B cell (primary cell): ENCODE measurements around the gene EBF3. TPM values are rescaled to one million over a fixed set of nuclear protein-coding genes. Genes with fewer than 3 reads are reported as not detected.

Experiments
- ATAC-seq: fragments of 200-7000 bp; cut with Tn5 transposase; one replicate; pipeline ENCODE4 v1.10.0; 2021; ENCODE audit warnings: low read depth, mild to moderate bottlenecking, moderate number of reproducible peaks, moderate library complexity
- CTCF ChIA-PET: fragments of 350-600 bp; sonication (Branson Sonifier 250); formaldehyde crosslinking; loops from one replicate; lab custom pipeline; 2021; ENCODE audit warnings: antibody characterized with exemption, inconsistent platforms; lab: Charles Lee
- POLR2A ChIA-PET: fragments of 350-600 bp; sonication (Branson Sonifier 250); formaldehyde crosslinking; loops from one replicate; lab custom pipeline; 2021; ENCODE audit warnings: antibody characterized with exemption; lab: Charles Lee
- DNase-seq: peaks from one replicate; pipeline ENCODE4 v3.0.0; 2013
- H2AFZ ChIP-seq: 2 replicates; pipeline ENCODE4 v1.6.1; 2012; ENCODE audit warnings: mild to moderate bottlenecking, low read depth, low read length; ENCODE audit not compliant: insufficient read depth, poor library complexity, severe bottlenecking
- H3K27ac ChIP-seq, 2 donors: 1 replicate in 1 of 2; 2 replicates in 1 of 2; pipeline ENCODE4 v1.5.1; 2012 to 2013; ENCODE audit warnings: low read length in 2 of 2, mild to moderate bottlenecking in 2 of 2, moderate library complexity in 1 of 2
- H3K27me3 ChIP-seq, 4 experiments: fragments of 200-600 bp in 1 of 4; sonication (generic) in 1 of 4; replicated peaks in 1 of 4; 1 replicate in 2 of 4; 2 replicates in 2 of 4; pipeline versions ENCODE4 v1.6.1 to v1.7.0; 2013 to 2016; ENCODE audit warnings: low read length in 3 of 4, mild to moderate bottlenecking in 2 of 4, mixed read lengths in 1 of 4, moderate library complexity in 1 of 4; ENCODE audit not compliant: insufficient read depth in 4 of 4, control insufficient read depth in 3 of 4; ENCODE audit errors: control extremely low read depth in 1 of 4
- H3K36me3 ChIP-seq, 2 experiments: replicated peaks in 1 of 2; 1 replicate in 1 of 2; 2 replicates in 1 of 2; pipeline versions ENCODE4 v1.6.1 to v1.7.1; 2013; ENCODE audit warnings: low read length in 1 of 2; ENCODE audit not compliant: insufficient read depth in 2 of 2, control insufficient read depth in 1 of 2; ENCODE audit errors: control extremely low read depth in 1 of 2, extremely low read depth in 1 of 2
- H3K4me1 ChIP-seq, 2 donors: fragments of 200-600 bp in 1 of 2; sonication (generic) in 1 of 2; 1 replicate in 1 of 2; 2 replicates in 1 of 2; pipeline versions ENCODE4 v1.5.1 to v1.6.1; 2013 to 2017; ENCODE audit warnings: low read length in 2 of 2; ENCODE audit not compliant: control insufficient read depth in 2 of 2, insufficient read depth in 2 of 2
- H3K4me2 ChIP-seq: replicated peaks from 2 replicates; pipeline ENCODE3; 2012; ENCODE audit warnings: mild to moderate bottlenecking, low read depth, low read length; ENCODE audit not compliant: poor library complexity, severe bottlenecking
- H3K4me3 ChIP-seq, 5 experiments: fragments of 200-600 bp in 1 of 5; sonication (generic) in 1 of 5; 1 replicate in 3 of 5; 2 replicates in 2 of 5; pipeline versions ENCODE4 v1.5.1 to v1.7.0; 2011 to 2016; ENCODE audit warnings: low read length in 4 of 5, mild to moderate bottlenecking in 4 of 5, low read depth in 2 of 5, control low read depth in 1 of 5, moderate library complexity in 1 of 5; ENCODE audit not compliant: insufficient read depth in 1 of 5; ENCODE audit errors: control extremely low read depth in 1 of 5, extremely low read depth in 1 of 5
- H3K79me2 ChIP-seq: fragments of 200-600 bp; sonication (generic); one replicate; pipeline ENCODE4 v1.6.0; 2016; ENCODE audit warnings: low read length; ENCODE audit not compliant: control insufficient read depth, insufficient read depth
- H3K9ac ChIP-seq: fragments of 200-600 bp; sonication (generic); 2 replicates; pipeline ENCODE4 v1.6.1; 2017; ENCODE audit warnings: mild to moderate bottlenecking, low read length, moderate library complexity
- H3K9me3 ChIP-seq, 3 donors: one replicate each; pipeline versions ENCODE4 v1.6.1 to v1.7.1; 2013; ENCODE audit warnings: low read length in 2 of 3; ENCODE audit not compliant: control insufficient read depth in 2 of 3, insufficient read depth in 1 of 3; ENCODE audit errors: control extremely low read depth in 1 of 3
- H4K20me1 ChIP-seq: 2 replicates; pipeline ENCODE4 v1.6.0; 2012; ENCODE audit warnings: mild to moderate bottlenecking, low read length; ENCODE audit not compliant: insufficient read depth, control insufficient read depth, poor library complexity, severe bottlenecking
- H3K27ac Mint-ChIP-seq: one replicate; pipeline ENCODE4 v1.8.0; 2021; ENCODE audit warnings: mixed read lengths
- H3K27me3 Mint-ChIP-seq: one replicate; pipeline ENCODE4 v1.8.0; 2021; ENCODE audit warnings: mixed read lengths
- H3K4me1 Mint-ChIP-seq: one replicate; pipeline ENCODE4 v1.8.0; 2021; ENCODE audit warnings: mixed read lengths
- H3K4me3 Mint-ChIP-seq: one replicate; pipeline ENCODE4 v1.8.0; 2021; ENCODE audit warnings: mixed read lengths
- H3K9me3 Mint-ChIP-seq: one replicate; pipeline ENCODE4 v1.8.0; 2022; ENCODE audit warnings: mixed read lengths; ENCODE audit not compliant: insufficient read depth
- CTCF ChIP-seq: fragments of 200-600 bp; IDR thresholded peaks from one replicate; pipeline ENCODE4 v1.8.0; 2022; ENCODE audit warnings: antibody characterized with exemption, mild to moderate bottlenecking
- EZH2 ChIP-seq: IDR thresholded peaks from 2 replicates; pipeline ENCODE4 v1.6.1; 2012; ENCODE audit warnings: borderline replicate concordance, low read depth, mild to moderate bottlenecking, moderate library complexity, low read length; ENCODE audit not compliant: insufficient read depth, poor library complexity, severe bottlenecking
- WGBS: methylation state at CpG from one replicate; pipeline ENCODE4 v1.1.5; 2013; ENCODE audit warnings: missing lambda C conversion rate; ENCODE audit not compliant: insufficient coverage; 5-methylcytosine and 5-hydroxymethylcytosine counted together
- intact Hi-C: fragments of 100-400 bp; cut with micrococcal nuclease; formaldehyde crosslinking; loops from one replicate; pipeline ENCODE4 v1.10.0; 2022
- polyA plus RNA-seq: library from polyadenylated mRNA; depleted of rRNA; stranded (reverse); fragments of >200 nt; gene quantifications from 2 replicates; pipeline ENCODE4 v1.2.3, GENCODE V29; 2012
- total RNA-seq, 2 donors: library from RNA; stranded (reverse); fragments of 120-200 nt in 1 of 2; gene quantifications; 1 replicate in 1 of 2; 2 replicates in 1 of 2; pipeline versions ENCODE4 v1.2.3 to v1.2.4, GENCODE V29; 2013 to 2022

EBF3 gene
- total and polyA plus RNA-seq, 2 donors (not counting 1 experiment from before 2014, with no cell fraction given), result not detected

GRCh38 chr10:129944456-129944855 is 19.6 kb downstream of the EBF3 start:
- no peak overlapping the region for H3K9ac ChIP-seq
- no peak overlapping the region for H3K4me3 ChIP-seq
- H4K20me1 ChIP-seq, result no peaks in the 10 kb centered on the region
- H3K27me3 ChIP-seq, result peaks cover 0 to 4% (median under 1%) of the 10 kb centered on the region in 4 experiments
- H3K4me1 Mint-ChIP-seq, result no peaks in the 10 kb centered on the region
- TF ChIP-seq CTCF, result no peak
- no peak for TF ChIP-seq EZH2
- H3K79me2 ChIP-seq, result no peaks in the 10 kb centered on the region
- no CpG with 5 or more reads among the region's 8 CpGs for WGBS
- no peak for ATAC-seq
- intact Hi-C loops, result no loop called here
- H3K27ac Mint-ChIP-seq, result no peak overlapping the region
- H3K4me2 ChIP-seq, result no peak overlapping the region
- no peaks in the 10 kb centered on the region for H3K9me3 ChIP-seq
- no peak overlapping the region for H3K4me3 Mint-ChIP-seq
- H3K4me1 ChIP-seq, result no peaks in the 10 kb centered on the region
- H3K27ac ChIP-seq, result no peak overlapping the region
- CTCF ChIA-PET, result no interaction called here
- H2AFZ ChIP-seq, result no peak overlapping the region
- H3K9me3 Mint-ChIP-seq, result no peaks in the 10 kb centered on the region
- no peak for DNase-seq
- H3K36me3 ChIP-seq, result no peaks in the 10 kb centered on the region
- peaks cover 7% of the 10 kb centered on the region for H3K27me3 Mint-ChIP-seq
- POLR2A ChIA-PET, result no interaction called here

GRCh38 chr10:129942936-129943715 is 20.9 kb downstream of the EBF3 start:
- no peaks in the 10 kb centered on the region for H3K79me2 ChIP-seq
- DNase-seq (no peak), ATAC-seq (no peak)
- intact Hi-C loops, result no loop called here
- Mint-ChIP-seq H3K27me3 (peaks cover 8% of the 10 kb centered on the region), H3K4me3 (no peak overlapping the region), H3K9me3 (no peaks in the 10 kb centered on the region), H3K27ac (no peak overlapping the region), H3K4me1 (no peaks in the 10 kb centered on the region)
- H3K4me3 ChIP-seq, result no peak overlapping the region
- H3K4me1 ChIP-seq, result no peaks in the 10 kb centered on the region
- H3K9ac ChIP-seq, result no peak overlapping the region
- POLR2A ChIA-PET, result no interaction called here
- TF ChIP-seq EZH2 (no peak), CTCF (no peak)
- H3K27me3 ChIP-seq, result peaks cover 0 to 2% (median 0%) of the 10 kb centered on the region in 4 experiments
- no peaks in the 10 kb centered on the region for H3K36me3 ChIP-seq
- no peaks in the 10 kb centered on the region for H3K9me3 ChIP-seq
- no peak overlapping the region for H3K27ac ChIP-seq
- WGBS, result 83% methylated on average over 10 of the region's 12 CpGs
- H3K4me2 ChIP-seq, result no peak overlapping the region
- H2AFZ ChIP-seq, result no peak overlapping the region
- CTCF ChIA-PET, result no interaction called here
- H4K20me1 ChIP-seq, result no peaks in the 10 kb centered on the region
